ENCODE data around the gene INPP4B.

Gene INPP4B

DNA sequence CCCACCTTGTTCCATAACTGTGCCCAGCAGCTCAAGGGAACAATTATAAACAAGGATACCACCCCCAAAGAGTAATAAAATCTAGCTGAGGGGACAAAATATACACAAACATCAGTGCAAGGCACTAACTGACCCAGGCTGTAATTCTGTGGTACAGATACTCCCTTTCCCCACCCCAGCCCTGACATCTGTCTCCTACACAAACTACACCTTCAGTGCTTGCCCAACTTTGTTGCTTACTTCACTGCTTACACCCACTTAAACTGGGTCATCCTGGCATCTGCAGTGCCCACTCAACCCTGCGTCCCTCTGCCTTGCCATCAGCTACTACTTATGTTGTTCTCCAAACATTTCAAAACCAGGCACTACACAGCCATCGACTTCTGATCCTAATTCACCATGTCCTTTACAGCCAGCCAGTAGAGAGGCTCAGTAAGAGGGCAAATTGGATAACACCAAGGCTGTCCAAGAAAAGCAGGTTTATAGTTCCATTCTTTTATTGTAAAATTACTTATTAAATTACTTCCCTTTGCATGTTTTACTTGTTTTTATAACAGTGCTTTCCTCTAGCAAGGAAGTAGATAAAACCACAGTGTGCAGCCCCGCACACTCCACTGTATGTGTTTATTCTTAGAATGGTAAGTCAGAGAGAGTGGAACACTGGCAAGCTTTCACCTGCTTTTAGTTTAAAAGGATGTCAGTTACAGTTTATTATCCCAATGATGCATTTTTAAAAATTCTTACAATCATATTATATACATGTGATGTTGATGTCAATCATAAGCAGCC, 149.6 kb downstream of the INPP4B start:
- Histone ChIP-seq H3K9ac (ENCODE audit: low read length) (no peak overlapping the region), H3K4me2 (ENCODE audit: low read length) (no peak overlapping the region), H3K9me3 (ENCODE audit: insufficient read depth, low read length) (no peaks in the 10 kb centered on the region), H3K79me2 (ENCODE audit: low read length) (no peaks in the 10 kb centered on the region), H3K36me3 (replicated peaks; ENCODE audit: low read depth, low read length) (no peaks in the 10 kb centered on the region), H3K4me1 (ENCODE audit: low read length) (no peaks in the 10 kb centered on the region), H3K4me3 (ENCODE audit: low read length) (no peak overlapping the region), H2AFZ (ENCODE audit: low read depth, low read length) (no peak overlapping the region), H4K20me1 (ENCODE audit: insufficient read depth, low read length) (no peaks in the 10 kb centered on the region), H3K27me3 (ENCODE audit: low read depth, low read length) (no peaks in the 10 kb centered on the region), H3K27ac (ENCODE audit: low read length) (no peak overlapping the region)
- TF ChIP-seq, protein P1, sequence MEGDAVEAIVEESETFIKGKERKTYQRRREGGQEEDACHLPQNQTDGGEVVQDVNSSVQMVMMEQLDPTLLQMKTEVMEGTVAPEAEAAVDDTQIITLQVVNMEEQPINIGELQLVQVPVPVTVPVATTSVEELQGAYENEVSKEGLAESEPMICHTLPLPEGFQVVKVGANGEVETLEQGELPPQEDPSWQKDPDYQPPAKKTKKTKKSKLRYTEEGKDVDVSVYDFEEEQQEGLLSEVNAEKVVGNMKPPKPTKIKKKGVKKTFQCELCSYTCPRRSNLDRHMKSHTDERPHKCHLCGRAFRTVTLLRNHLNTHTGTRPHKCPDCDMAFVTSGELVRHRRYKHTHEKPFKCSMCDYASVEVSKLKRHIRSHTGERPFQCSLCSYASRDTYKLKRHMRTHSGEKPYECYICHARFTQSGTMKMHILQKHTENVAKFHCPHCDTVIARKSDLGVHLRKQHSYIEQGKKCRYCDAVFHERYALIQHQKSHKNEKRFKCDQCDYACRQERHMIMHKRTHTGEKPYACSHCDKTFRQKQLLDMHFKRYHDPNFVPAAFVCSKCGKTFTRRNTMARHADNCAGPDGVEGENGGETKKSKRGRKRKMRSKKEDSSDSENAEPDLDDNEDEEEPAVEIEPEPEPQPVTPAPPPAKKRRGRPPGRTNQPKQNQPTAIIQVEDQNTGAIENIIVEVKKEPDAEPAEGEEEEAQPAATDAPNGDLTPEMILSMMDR (IDR thresholded peaks at IDR 0.05; ENCODE audit: low read depth, low read length): no peak

DNA sequence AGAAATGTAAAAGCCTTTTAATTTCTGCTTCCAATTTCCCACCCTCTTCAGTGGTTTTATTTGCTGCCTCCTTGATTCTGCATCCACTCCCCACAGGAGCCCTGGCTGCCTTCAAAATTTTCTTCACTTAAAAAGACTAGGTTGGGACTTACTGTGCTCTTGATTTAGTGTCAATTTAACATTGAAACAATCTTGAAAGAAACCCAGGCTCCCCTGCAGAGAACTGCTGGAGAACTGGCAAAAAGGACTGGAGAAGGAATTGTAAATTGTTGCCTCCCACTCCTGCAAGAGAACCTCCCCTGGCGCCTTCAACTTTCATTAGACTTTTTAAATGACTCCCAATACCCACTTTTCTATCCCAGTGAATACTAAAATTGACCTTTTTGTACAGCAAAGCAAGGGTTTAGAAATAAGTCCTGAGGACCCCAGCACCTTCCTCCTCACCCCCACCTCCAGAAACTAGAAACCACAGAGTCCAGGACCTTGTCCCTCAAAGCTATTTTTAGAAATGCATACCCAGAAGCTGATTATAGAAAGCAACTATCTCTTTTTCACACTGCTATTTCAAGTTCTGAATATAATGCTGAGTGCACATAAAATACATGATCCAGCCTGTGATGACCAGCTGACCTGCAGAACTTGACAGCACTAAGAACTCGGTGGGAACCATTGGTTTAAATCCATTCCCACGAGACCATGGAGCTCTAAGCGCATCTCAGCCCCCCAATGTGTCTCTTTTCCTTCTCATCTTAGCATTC, 155.5 kb downstream of the INPP4B start:
- H3K27me3 ChIP-seq (ENCODE audit: low read depth, low read length): no peaks in the 10 kb centered on the region
- no peak overlapping the region for H3K4me2 ChIP-seq (ENCODE audit: low read length)
- no peaks in the 10 kb centered on the region for H3K4me1 ChIP-seq (ENCODE audit: low read length)
- H3K4me3 ChIP-seq (ENCODE audit: low read length): no peak overlapping the region
- H3K9me3 ChIP-seq (ENCODE audit: insufficient read depth, low read length): no peaks in the 10 kb centered on the region
- H4K20me1 ChIP-seq (ENCODE audit: insufficient read depth, low read length): no peaks in the 10 kb centered on the region
- no peak overlapping the region for H3K9ac ChIP-seq (ENCODE audit: low read length)
- no peak overlapping the region for H3K27ac ChIP-seq (ENCODE audit: low read length)
- no peak overlapping the region for H2AFZ ChIP-seq (ENCODE audit: low read depth, low read length)
- TF ChIP-seq, protein P1 (IDR thresholded peaks at IDR 0.05; ENCODE audit: low read depth, low read length): no peak
- no peak for TF ChIP-seq EZH2phosphoT487 (IDR thresholded peaks at IDR 0.05; ENCODE audit: low read depth)
- H3K36me3 ChIP-seq (replicated peaks; ENCODE audit: low read depth, low read length): no peaks in the 10 kb centered on the region
- no peaks in the 10 kb centered on the region for H3K79me2 ChIP-seq (ENCODE audit: low read length)

DNA sequence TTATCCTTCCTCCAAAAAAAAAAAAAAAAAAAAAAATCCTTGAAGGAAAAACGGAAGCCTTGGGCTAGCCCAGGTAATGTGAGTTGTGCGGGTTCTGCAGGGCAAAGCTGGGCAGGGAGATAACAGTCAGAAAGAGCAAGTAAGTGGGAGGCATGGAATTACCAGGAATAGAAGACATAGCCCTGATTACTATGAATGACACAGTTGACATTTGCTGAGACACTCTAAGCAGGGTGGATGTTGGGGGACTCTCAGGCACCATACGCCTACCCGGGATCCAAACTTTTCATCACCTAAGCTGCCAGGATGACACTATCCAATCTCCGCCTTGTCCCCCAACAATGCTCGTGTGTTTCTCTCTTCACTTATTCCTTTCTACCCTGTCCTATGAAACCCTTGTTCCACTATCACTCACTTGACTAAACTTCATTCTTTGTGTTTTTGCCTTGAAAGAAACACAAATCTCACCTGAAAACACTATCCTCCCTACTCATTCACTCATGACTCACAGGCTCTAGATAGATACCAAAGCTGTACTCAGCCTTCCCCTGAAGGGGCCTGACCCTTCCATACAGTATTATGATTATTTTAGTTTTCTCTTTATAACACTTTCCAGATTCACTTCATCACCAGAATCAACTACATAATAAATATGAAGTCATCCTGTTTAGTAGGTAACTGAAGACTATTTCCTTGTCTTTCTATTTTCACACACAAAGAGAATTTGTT, 158.4 kb downstream of the INPP4B start:
- no peaks in the 10 kb centered on the region for H4K20me1 ChIP-seq (ENCODE audit: insufficient read depth, low read length)
- no peaks in the 10 kb centered on the region for H3K79me2 ChIP-seq (ENCODE audit: low read length)
- H3K4me1 ChIP-seq (ENCODE audit: low read length): no peaks in the 10 kb centered on the region
- no peaks in the 10 kb centered on the region for H3K27me3 ChIP-seq (ENCODE audit: low read depth, low read length)
- H3K9me3 ChIP-seq (ENCODE audit: insufficient read depth, low read length): no peaks in the 10 kb centered on the region
- H3K4me2 ChIP-seq (ENCODE audit: low read length): no peak overlapping the region
- no peaks in the 10 kb centered on the region for H3K36me3 ChIP-seq (replicated peaks; ENCODE audit: low read depth, low read length)
- TF ChIP-seq, protein P1 (IDR thresholded peaks at IDR 0.05; ENCODE audit: low read depth, low read length): no peak
- no peak for TF ChIP-seq EZH2phosphoT487 (IDR thresholded peaks at IDR 0.05; ENCODE audit: low read depth)
- H3K4me3 ChIP-seq (ENCODE audit: low read length): no peak overlapping the region
- no peak overlapping the region for H2AFZ ChIP-seq (ENCODE audit: low read depth, low read length)
- H3K9ac ChIP-seq (ENCODE audit: low read length): no peak overlapping the region
- H3K27ac ChIP-seq (ENCODE audit: low read length): no peak overlapping the region

DNA sequence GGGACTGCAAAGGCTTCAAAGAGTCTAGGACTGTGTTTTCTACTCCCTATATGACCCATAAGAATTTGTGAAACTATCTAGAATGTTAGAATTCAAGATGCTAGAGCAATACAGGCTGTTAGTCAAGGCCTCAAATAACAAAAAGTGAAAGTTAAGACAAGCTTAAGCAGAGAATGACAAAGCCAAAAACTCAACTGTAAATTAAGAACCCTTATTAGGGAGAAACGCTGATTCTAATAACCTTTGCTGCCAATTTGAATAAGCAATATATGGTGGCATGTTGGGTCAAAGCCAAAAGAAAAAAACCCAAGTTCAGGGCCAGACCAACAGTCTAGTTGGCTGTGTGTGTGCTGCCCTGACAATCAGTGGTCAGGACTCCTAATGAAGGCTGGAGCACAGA, 160.0 kb downstream of the INPP4B start:
- no peaks in the 10 kb centered on the region for H3K79me2 ChIP-seq (ENCODE audit: low read length)
- no peaks in the 10 kb centered on the region for H3K4me1 ChIP-seq (ENCODE audit: low read length)
- no peaks in the 10 kb centered on the region for H4K20me1 ChIP-seq (ENCODE audit: insufficient read depth, low read length)
- H2AFZ ChIP-seq (ENCODE audit: low read depth, low read length): no peak overlapping the region
- H3K36me3 ChIP-seq (replicated peaks; ENCODE audit: low read depth, low read length): no peaks in the 10 kb centered on the region
- H3K9me3 ChIP-seq (ENCODE audit: insufficient read depth, low read length): no peaks in the 10 kb centered on the region
- no peak overlapping the region for H3K4me2 ChIP-seq (ENCODE audit: low read length)
- no peaks in the 10 kb centered on the region for H3K27me3 ChIP-seq (ENCODE audit: low read depth, low read length)
- H3K27ac ChIP-seq (ENCODE audit: low read length): no peak overlapping the region
- no peak overlapping the region for H3K9ac ChIP-seq (ENCODE audit: low read length)
- TF ChIP-seq EZH2phosphoT487 (IDR thresholded peaks at IDR 0.05; ENCODE audit: low read depth): no peak
- H3K4me3 ChIP-seq (ENCODE audit: low read length): no peak overlapping the region
